CD4-positive, alpha-beta T cell treated with Interleukin-12 subunit alpha and Interleukin-12 subunit beta, for 1 hour (primary cell): ENCODE data around the gene PDE6A.
A peak's percentile ranks its signal among the peaks of the same experiment; 100 is the strongest.

Experiments
- DNase-seq: peaks from one replicate; pipeline ENCODE4 v3.0.0-alpha.2; 2020

PDE6A gene

DNA sequence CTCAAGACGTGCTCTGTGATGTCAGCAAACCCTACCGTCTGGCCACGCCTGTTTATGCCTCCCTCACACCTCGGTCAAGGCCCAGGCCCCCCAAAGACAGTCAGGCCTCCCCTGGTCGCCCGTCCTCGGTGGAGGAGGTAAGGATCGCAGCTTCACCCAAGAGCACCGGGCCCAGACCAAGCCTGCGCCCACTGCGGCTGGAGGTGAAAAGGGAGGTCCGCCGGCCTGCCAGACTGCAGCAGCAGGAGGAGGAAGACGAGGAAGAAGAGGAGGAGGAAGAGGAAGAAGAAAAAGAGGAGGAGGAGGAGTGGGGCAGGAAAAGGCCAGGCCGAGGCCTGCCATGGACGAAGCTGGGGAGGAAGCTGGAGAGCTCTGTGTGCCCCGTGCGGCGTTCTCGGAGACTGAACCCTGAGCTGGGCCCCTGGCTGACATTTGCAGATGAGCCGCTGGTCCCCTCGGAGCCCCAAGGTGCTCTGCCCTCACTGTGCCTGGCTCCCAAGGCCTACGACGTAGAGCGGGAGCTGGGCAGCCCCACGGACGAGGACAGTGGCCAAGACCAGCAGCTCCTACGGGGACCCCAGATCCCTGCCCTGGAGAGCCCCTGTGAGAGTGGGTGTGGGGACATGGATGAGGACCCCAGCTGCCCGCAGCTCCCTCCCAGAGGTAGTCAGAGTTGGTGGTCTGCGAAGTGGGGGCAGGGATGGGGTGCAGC, 111.3 kb downstream of the PDE6A start:
- no peak for DNase-seq

DNA sequence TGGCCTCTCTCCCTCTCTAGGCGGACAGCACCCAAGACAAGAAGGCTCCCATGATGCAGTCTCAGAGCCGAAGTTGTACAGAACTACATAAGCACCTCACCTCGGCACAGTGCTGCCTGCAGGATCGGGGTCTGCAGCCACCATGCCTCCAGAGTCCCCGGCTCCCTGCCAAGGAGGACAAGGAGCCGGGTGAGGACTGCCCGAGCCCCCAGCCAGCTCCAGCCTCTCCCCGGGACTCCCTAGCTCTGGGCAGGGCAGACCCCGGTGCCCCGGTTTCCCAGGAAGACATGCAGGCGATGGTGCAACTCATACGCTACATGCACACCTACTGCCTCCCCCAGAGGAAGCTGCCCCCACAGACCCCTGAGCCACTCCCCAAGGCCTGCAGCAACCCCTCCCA, 112.0 kb downstream of the PDE6A start:
- DNase-seq: no peak

- no peak for DNase-seq
Measured at GRCh38 chr5:149831492-149831891, 113.1 kb downstream of the PDE6A start.

DNA sequence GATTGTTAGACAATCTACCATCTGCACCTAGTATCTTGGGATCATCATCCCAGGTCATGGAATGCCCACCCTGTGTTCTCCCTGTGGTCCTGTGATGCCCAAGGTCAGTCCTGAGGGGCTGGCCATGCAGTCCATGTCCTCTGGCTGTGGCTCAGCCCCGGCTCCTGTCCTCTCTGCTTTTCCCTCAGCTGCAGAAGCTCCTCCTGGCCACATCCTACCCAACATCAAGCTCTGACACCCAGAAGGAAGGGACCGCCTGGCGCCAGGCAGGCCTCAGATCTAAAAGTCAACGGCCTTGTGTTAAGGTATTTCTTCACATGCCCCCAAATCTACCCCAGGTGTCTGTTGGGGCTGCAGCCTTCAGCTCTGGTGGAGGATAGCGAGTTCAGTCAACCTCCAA, 114.0 kb downstream of the PDE6A start:
- no peak for DNase-seq

DNA sequence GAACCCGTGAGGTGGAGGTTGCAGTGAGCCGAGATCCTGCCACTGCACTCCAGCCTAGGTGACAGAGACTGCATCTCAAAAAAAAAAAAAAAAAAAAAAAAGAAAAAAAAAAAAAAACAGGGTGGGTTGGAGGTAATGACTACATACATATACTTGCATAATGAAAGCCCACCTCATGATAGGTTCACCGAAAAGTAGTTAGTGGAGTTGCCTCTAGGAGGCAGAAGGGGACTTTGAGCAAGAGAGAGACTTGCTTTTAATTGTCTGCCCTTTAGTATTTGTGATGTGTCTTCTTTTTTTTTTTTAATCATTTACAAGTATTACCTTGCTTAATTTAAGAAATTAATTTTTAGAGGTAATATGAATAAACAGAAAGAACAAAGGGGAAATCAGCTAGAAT, 114.6 kb downstream of the PDE6A start:
- DNase-seq: no peak

- DNase-seq: peak; percentile 78
Measured at GRCh38 chr5:149828161-149829011, 116.2 kb downstream of the PDE6A start.

GRCh38 chr5:149827546-149827945, 117.0 kb downstream of the PDE6A start:
- no peak for DNase-seq

GRCh38 chr5:149827086-149827485, 117.5 kb downstream of the PDE6A start:
- no peak for DNase-seq

- no peak for DNase-seq
Measured at GRCh38 chr5:149826574-149826973, 118.0 kb downstream of the PDE6A start.

GRCh38 chr5:149824846-149825245, 119.7 kb downstream of the PDE6A start:
- no peak for DNase-seq

DNA sequence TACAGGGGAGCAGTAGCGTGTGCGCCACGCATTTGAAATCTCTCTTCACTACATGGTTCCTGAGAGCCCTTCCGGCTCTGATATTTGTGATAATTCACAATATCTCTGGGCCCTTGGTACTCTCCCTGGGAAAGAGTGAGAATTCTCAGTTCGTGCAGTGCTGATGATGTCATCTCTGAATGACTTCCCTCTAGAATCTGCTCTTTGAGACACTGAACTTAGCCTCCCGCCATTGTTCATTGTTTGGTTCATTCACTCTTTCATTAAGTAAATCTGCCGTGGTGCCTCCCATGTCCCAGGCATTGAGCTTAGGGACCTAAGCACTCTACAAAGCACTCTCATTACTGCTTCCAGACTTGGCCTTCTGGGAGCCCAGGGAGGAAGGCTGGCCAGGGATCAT, 120.5 kb downstream of the PDE6A start:
- DNase-seq: no peak

DNA sequence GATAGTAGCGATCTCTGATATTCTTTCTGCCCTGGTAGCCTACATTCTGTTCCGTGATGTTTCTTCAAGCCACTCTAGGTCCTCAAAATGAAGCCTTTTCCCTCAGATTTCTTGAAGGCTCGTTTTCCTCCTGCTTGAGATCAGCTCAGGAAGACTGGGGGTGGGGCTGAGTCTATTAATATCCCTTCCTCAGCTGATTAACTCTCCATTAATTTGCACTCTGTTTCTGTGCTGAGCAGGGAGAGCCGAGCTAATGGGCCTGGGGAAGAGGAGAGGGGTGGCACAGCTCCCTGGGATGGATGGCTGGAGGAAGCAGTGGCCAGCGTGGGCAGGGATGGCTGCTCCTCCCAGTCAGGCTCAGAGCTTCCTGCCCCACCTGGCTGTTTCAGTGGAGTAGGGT, 121.2 kb downstream of the PDE6A start:
- no peak for DNase-seq

- no peak for DNase-seq
Measured at GRCh38 chr5:149822301-149822700, 122.3 kb downstream of the PDE6A start.

DNA sequence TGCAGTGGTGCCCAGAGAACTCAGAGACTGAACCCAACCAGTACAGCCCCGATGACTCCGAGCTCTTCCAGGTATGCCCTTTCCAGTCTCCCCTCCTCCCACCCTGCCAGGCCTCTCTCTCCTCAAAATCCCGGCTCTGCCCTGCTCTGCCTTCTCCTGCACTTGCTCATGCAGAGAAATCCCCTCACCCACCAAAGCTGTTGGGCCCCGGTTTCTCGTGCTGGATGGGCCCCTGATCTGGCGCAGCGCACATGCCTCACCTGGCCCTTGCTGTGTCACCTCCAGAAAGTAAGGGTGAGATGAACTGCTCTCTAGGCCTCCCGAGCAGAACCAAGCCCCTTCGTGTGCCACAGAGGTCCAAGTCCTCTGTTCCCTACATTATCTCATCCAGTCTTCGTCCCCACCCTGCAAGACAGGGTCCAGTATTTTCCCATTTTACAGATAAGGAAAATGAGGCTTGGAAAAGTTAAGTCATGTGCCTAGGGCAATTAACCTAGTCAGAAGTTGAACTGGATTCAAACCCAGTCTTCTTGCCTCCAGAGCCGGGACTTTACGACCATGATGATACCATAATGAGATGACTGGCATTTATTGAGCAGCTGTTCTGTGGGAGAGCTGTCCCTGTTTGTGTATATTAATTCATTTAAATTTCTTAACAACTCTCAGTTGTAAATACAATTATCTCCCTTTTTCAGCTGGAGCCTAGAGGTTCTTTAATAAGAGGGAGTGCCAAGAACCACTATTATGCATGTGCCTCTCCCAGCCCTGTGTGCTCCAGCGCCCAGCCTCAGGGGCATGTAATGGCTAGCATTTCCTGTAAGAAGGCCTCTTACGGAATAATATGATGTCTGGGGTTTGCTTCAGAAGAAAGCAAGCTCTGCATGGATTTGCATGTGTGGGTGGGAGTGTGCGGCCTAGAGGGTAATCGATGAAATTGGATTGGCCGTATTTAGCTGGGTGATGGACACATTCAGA, 123.8 kb downstream of the PDE6A start:
- DNase-seq: no peak

- DNase-seq: no peak
Measured at GRCh38 chr5:149820012-149820411, 124.6 kb downstream of the PDE6A start.

DNA sequence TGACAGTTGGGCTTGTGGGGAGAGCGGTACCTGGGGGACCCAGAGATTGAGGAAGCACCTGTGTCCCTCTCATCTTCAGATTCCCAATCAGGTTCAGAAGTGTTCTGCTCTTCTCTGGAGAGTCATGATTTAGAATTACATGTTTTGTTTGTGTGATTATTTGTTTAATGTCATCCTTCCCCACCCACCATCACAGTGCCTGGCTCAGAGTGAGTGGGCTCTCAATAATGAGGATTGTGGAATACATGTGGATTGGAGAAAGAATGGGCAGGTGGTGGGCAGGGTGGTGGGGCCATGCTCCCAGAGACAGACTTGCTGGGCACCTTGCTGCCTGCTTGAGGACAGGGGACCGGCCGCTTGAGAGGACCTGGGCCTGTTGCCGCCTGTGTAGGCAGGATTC, 126.5 kb downstream of the PDE6A start:
- DNase-seq: no peak

DNA sequence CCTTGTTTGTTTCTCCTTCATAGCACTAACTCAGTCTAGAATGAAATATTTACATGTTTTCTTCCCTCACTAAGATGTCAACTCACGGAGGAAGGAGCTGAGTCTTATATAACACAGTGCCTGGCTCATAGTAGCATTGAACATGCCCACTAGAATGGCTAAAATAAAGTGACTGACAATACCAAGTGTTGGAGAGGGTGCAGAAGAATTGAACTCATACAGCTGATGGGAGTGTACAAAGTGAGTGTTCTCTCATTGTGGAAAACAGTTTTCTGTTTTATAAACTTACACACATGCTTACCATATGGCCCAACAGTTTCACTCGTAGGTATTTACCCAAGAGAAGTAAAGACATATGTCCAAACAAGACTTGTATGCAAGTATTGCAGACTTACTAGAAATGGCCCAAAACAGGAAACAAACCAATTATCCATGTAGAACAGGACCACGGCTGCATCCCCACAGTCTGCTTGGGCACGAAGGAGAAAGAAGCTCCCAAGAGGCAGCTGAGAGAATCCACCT, 127.0 kb downstream of the PDE6A start:
- no peak for DNase-seq

- no peak for DNase-seq
Measured at GRCh38 chr5:149816661-149817060, 127.9 kb downstream of the PDE6A start.

DNA sequence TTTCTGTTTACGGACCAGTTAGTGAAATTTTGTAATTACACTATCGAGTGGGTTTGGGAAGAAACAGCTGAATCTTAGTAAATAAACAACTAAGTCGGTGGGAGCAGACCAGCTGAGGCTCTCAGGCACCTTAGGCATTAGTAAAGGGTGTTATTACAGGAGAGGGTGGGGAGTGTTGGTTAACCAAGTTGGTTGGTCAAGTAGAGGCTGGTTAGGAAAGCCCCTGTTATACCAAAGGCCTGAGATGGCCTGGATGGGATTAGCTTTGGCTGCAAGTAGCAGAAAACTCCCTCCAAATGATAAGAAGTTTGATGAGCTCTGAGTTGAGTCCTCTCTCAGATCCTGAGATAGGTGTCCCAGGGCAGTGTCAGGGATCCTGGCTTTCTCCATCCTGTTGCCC, 133.1 kb downstream of the PDE6A start:
- no peak for DNase-seq

DNA sequence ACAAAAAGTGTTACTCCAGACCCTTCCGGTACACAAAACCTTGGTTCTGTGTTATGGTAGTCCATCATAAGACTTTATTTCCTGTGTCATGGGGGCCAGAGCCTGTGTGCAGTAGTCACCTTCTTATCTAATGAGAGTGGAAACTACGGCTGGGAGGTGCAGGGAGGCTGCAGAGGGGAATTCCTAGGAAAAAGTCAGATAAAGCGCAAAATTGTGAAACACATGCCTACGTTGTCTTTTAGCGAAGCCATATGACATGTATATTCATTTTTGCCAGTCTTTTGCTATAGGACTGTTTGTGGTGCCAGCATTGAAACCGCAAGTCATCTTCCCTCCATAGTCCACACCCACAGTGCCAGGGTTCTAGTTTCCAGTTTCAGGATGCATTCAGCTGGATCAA, 133.7 kb downstream of the PDE6A start:
- DNase-seq: no peak

- no peak for DNase-seq
Measured at GRCh38 chr5:149809931-149810691, 134.5 kb downstream of the PDE6A start.
